Activated T-cell treated with anti-CD3 and anti-CD28 coated beads for 24 hours (primary cell): Measurements from ENCODE around the gene HS3ST3B1.

Experiments used
- DNase-seq: peaks from one replicate; pipeline ENCODE4 v3.0.0-alpha.2; 2020; ENCODE audit warnings: low read depth

The HS3ST3B1 gene

GRCh38 chr17:14321476-14321949, 20.6 kb downstream of the HS3ST3B1 start:
- no peak for DNase-seq

GRCh38 chr17:14321980-14322776, 21.3 kb downstream of the HS3ST3B1 start:
- DNase-seq = no peak

GRCh38 chr17:14323522-14323981, 22.7 kb downstream of the HS3ST3B1 start:
- DNase-seq = no peak

- no peak for DNase-seq
These were observed 24.8 kb downstream of the HS3ST3B1 start for GRCh38 chr17:14325618-14326167.

GRCh38 chr17:14329900-14330491, 29.1 kb downstream of the HS3ST3B1 start:
- DNase-seq = no peak

GRCh38 chr17:14330492-14330962, 29.6 kb downstream of the HS3ST3B1 start:
- no peak for DNase-seq

- DNase-seq = no peak
These were observed 30.5 kb downstream of the HS3ST3B1 start for GRCh38 chr17:14331225-14331981.

GRCh38 chr17:14331982-14332298, 31.1 kb downstream of the HS3ST3B1 start:
- DNase-seq = no peak

- no peak for DNase-seq
These were observed 31.4 kb downstream of the HS3ST3B1 start for GRCh38 chr17:14332331-14332730.

GRCh38 chr17:14333506-14333905, 32.6 kb downstream of the HS3ST3B1 start:
- no peak for DNase-seq

GRCh38 chr17:14334276-14334840, 33.5 kb downstream of the HS3ST3B1 start:
- no peak for DNase-seq

- DNase-seq = no peak
These were observed 34.0 kb downstream of the HS3ST3B1 start for GRCh38 chr17:14334919-14335318.

GRCh38 chr17:14336418-14336817, 35.5 kb downstream of the HS3ST3B1 start:
- no peak for DNase-seq

- peak; percentile 58 for DNase-seq
These were observed 36.8 kb downstream of the HS3ST3B1 start for GRCh38 chr17:14337596-14338079.

- no peak for DNase-seq
These were observed 40.2 kb downstream of the HS3ST3B1 start for GRCh38 chr17:14340857-14341754.

- no peak for DNase-seq
These were observed 41.0 kb downstream of the HS3ST3B1 start for GRCh38 chr17:14341866-14342265.

- no peak for DNase-seq
These were observed 45.9 kb downstream of the HS3ST3B1 start for GRCh38 chr17:14346801-14347200.

- DNase-seq = no peak
These were observed 50.6 kb downstream of the HS3ST3B1 start for GRCh38 chr17:14351493-14351892.

GRCh38 chr17:14352136-14352535, 51.3 kb downstream of the HS3ST3B1 start:
- DNase-seq = no peak

GRCh38 chr17:14353861-14354474, 53.1 kb downstream of the HS3ST3B1 start:
- DNase-seq = no peak
